OCI-LY3 (cell line): ENCODE measurements around the gene PSMC3.

Source experiments
- H2AFZ ChIP-seq: fragments of 200-600, 300-600 bp; shearing (Covaris generic); 2 replicates; pipeline ENCODE4 v1.6.0; 2014; ENCODE audit warnings: antibody characterized with exemption, low read depth, low read length
- H3K27ac ChIP-seq: fragments of 200-600, 300-600 bp; sonication (generic); 2 replicates; pipeline ENCODE4 v1.5.1; 2014; ENCODE audit warnings: mild to moderate bottlenecking, low read length, moderate library complexity, mixed read lengths
- H3K27me3 ChIP-seq: fragments of 200-600, 300-600 bp; sonication (generic); 2 replicates; pipeline ENCODE4 v1.6.1; 2014; ENCODE audit warnings: low read depth, low read length, mixed read lengths
- H3K36me3 ChIP-seq: fragments of 200-600, 300-600 bp; sonication (generic); replicated peaks from 2 replicates; pipeline ENCODE3; 2014; ENCODE audit warnings: low read depth, low read length, mixed read lengths
- H3K4me1 ChIP-seq: fragments of 300-600, 200-600 bp; sonication (generic); 2 replicates; pipeline ENCODE4 v1.6.1; 2014; ENCODE audit warnings: low read length, mixed read lengths
- H3K4me2 ChIP-seq: fragments of 200-600, 300-600 bp; sonication (generic); 2 replicates; pipeline ENCODE4 v1.6.1; 2014; ENCODE audit warnings: low read length, mixed read lengths
- H3K4me3 ChIP-seq: fragments of 300-600, 200-600 bp; sonication (generic); 2 replicates; pipeline ENCODE4 v1.5.1; 2014; ENCODE audit warnings: antibody characterized with exemption, mild to moderate bottlenecking, low read length, moderate library complexity
- H3K79me2 ChIP-seq: fragments of 300-600, 200-600 bp; shearing (Covaris generic); 2 replicates; pipeline ENCODE4 v1.6.1; 2014; ENCODE audit warnings: mild to moderate bottlenecking, low read length, mixed read lengths
- H3K9ac ChIP-seq: fragments of 300-600, 200-600 bp; shearing (Covaris generic); 2 replicates; pipeline ENCODE4 v1.6.0; 2014; ENCODE audit warnings: mild to moderate bottlenecking, low read length, moderate library complexity
- H3K9me3 ChIP-seq: fragments of 200-600, 300-600 bp; shearing (Covaris generic); 2 replicates; pipeline ENCODE4 v1.6.1; 2014; ENCODE audit warnings: low read length, mixed read lengths; ENCODE audit not compliant: insufficient read depth
- H4K20me1 ChIP-seq: fragments of 200-600, 300-600 bp; sonication (generic); 2 replicates; pipeline ENCODE4 v1.6.1; 2016; ENCODE audit warnings: low read length, mixed read lengths; ENCODE audit not compliant: insufficient read depth
- EZH2phosphoT487 ChIP-seq: fragments of 200-600 bp; shearing (Covaris generic); IDR thresholded peaks from 2 replicates; pipeline ENCODE4 v1.6.1; 2018; ENCODE audit warnings: antibody characterized with exemption, mixed run types, low read depth
- TF ChIP-seq, protein P1 (sequence below): fragments of 200-600, 300-600 bp; sonication (generic); IDR thresholded peaks from 2 replicates; pipeline ENCODE4 v1.5.1; 2014; ENCODE audit warnings: antibody characterized with exemption, low read length, low read depth

PSMC3 gene

DNA sequence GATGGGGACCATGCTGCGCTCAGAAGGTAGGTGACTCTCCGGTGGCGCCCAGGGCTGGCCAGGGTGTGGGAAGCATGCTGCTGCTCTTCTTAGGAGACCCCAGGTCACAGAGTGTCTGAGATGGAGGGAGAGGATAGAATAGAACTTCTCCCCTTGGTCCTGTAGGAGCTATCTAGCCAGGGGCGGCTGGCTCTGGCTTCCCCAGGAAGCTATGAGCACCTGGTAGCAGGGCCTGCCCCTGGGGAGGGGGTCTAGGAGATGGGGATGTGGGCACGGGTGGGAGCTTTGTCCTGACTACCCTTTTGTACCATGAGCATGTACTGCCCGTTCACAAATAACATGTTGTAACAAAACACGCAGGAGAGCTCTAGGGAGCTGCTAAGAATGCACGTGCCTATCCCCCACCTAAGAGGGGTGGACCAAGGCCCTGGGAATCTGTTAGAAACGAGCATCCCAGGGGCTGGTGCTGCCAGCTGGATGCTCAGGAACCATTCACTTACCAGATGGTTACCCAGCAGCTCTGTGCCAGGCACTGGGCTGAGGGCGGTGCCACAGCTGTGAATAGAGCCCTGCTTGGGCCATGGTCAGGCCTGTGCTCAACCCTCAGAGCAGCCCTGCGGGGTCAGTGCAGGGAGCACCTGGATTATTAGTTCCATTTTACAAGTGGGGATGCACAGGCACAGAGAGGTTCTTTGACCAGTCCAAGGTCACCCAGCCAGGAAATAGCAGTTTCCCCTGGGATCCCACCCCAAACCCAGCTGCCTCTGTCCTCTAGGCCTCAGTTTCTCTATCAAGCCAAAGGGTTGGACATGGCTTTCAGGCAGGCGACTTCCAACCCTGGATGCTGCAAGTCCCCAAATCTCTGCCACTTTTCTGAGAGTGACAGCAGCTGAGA lies 15.6 kb downstream of the PSMC3 start:
- no peaks in the 10 kb centered on the region for H4K20me1 ChIP-seq
- no peaks in the 10 kb centered on the region for H3K79me2 ChIP-seq
- H3K27me3 ChIP-seq: no peaks in the 10 kb centered on the region
- H3K4me2 ChIP-seq: no peak overlapping the region
- no peak overlapping the region for H2AFZ ChIP-seq
- H3K36me3 ChIP-seq: no peaks in the 10 kb centered on the region
- H3K27ac ChIP-seq: no peak overlapping the region
- no peak overlapping the region for H3K4me3 ChIP-seq
- TF ChIP-seq, protein P1, sequence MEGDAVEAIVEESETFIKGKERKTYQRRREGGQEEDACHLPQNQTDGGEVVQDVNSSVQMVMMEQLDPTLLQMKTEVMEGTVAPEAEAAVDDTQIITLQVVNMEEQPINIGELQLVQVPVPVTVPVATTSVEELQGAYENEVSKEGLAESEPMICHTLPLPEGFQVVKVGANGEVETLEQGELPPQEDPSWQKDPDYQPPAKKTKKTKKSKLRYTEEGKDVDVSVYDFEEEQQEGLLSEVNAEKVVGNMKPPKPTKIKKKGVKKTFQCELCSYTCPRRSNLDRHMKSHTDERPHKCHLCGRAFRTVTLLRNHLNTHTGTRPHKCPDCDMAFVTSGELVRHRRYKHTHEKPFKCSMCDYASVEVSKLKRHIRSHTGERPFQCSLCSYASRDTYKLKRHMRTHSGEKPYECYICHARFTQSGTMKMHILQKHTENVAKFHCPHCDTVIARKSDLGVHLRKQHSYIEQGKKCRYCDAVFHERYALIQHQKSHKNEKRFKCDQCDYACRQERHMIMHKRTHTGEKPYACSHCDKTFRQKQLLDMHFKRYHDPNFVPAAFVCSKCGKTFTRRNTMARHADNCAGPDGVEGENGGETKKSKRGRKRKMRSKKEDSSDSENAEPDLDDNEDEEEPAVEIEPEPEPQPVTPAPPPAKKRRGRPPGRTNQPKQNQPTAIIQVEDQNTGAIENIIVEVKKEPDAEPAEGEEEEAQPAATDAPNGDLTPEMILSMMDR: no peak
- no peak for TF ChIP-seq EZH2phosphoT487
- peaks cover 19% of the 10 kb centered on the region for H3K4me1 ChIP-seq
- H3K9ac ChIP-seq: no peak overlapping the region
- H3K9me3 ChIP-seq: no peaks in the 10 kb centered on the region

DNA sequence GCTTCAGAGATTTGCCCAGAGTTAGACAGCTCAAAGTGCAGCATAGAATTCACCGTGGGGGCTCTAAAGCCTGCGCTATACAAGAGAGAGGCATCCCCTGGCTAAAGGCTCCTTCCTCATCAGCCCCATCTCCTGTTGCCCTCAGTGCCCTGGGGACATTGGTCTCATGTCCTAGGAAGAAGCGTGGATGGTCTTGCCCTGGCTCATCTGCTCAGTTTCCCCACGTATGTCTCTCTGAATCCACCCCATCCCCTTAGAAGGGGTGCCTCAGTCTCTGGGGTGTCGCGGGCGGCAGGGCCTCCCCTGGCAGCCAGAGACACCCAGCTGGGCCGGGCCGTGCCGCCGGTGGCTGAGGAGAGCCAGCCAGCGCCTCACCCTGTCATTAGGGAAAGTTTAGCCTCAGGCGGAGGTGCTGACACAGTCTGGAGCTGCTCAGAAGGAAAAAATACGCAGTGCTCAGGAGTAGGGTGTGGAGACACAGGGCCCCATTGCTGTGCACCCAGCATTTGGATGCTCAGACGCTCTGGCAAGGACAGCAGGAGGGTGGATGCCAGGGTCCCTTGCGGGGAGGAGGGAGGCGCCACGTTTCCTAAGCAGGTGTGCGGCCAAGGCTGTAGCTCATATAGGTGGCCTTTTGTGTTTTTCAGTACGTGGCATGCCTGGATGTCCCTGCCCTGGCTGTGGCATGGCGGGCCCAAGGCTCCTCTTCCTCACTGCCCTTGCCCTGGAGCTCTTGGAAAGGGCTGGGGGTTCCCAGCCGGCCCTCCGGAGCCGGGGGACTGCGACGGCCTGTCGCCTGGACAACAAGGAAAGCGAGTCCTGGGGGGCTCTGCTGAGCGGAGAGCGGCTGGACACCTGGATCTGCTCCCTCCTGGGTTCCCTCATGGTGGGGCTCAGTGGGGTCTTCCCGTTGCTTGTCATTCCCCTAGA lies 16.5 kb downstream of the PSMC3 start:
- Histone ChIP-seq H4K20me1 (no peaks in the 10 kb centered on the region), H3K9ac (peak overlapping the region; percentile 94; the same call in 1 of the 2 replicates), H3K4me2 (peak overlapping the region; percentile 99), H3K9me3 (no peaks in the 10 kb centered on the region), H3K4me3 (peak overlapping the region; percentile 99), H3K4me1 (peaks cover 19% of the 10 kb centered on the region), H3K27me3 (no peaks in the 10 kb centered on the region), H2AFZ (no peak overlapping the region), H3K36me3 (no peaks in the 10 kb centered on the region), H3K79me2 (no peaks in the 10 kb centered on the region), H3K27ac (no peak overlapping the region)
- TF ChIP-seq, protein P1: no peak
- TF ChIP-seq EZH2phosphoT487: no peak

DNA sequence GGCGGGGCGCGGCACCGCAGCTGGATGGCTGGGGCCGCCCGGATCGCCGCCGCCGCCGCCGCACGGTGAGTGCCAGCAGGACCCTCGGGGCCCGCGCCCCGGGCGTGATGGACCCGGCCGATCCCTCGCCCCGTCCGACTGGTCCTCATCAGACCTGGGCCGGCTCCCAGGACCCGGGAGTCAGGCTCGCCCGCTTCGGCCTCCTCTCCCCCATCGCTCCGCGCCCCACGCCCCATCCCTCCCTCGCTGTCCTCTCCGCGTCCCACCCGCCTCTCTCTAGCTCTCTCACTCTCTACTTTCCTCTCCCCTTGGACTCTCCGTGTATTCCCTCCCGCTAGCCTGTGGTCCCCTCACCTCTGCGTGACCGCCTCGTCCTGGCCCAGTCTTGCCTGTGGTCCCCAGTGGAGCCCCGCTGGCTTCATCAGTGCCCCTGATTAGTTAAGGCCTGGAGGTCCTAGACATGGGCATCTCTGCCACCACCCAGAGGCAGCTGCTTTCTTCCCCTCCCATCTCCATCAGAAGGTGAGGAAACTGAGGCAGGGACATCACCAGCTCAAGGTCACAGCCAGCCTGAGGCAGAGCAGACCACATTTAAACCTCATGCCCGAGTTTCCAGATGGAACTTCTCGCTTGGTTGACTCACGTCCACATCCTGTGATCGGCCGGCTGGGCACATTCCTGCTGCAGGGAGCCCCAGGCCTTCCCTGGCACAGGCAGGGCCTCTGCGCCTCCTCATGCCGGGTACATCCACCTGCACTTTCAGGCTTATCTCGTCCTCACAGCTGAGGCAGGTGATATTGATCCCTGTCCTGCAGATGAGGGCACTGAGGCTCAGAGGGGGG lies 17.4 kb downstream of the PSMC3 start:
- peak overlapping the region; percentile 94 for H3K9ac ChIP-seq
- H2AFZ ChIP-seq: peak overlapping the region; percentile 61; the same call in 1 of the 2 replicates
- H3K4me2 ChIP-seq: peak overlapping the region; percentile 99
- peak overlapping the region; percentile 29 for H3K27ac ChIP-seq
- H3K4me3 ChIP-seq: peak overlapping the region; percentile 99
- no peaks in the 10 kb centered on the region for H3K27me3 ChIP-seq
- H4K20me1 ChIP-seq: no peaks in the 10 kb centered on the region
- no peaks in the 10 kb centered on the region for H3K36me3 ChIP-seq
- no peaks in the 10 kb centered on the region for H3K9me3 ChIP-seq
- no peaks in the 10 kb centered on the region for H3K79me2 ChIP-seq
- H3K4me1 ChIP-seq: peaks cover 19% of the 10 kb centered on the region
- no peak for TF ChIP-seq EZH2phosphoT487
- TF ChIP-seq, protein P1: no peak
